Esophagus (tissue), 2 donors: ENCODE results near the gene GRB2. TPM values are rescaled to one million over a fixed set of nuclear protein-coding genes. Genes with fewer than 3 reads are reported as not detected.

Source experiments
- H3K27ac ChIP-seq, 2 donors: one replicate each; pipeline ENCODE4 v1.5.1; 2013; ENCODE audit warnings: low read depth in 2 of 2, mild to moderate bottlenecking in 2 of 2, inconsistent platforms in 1 of 2, low read length in 1 of 2, moderate library complexity in 1 of 2
- H3K27me3 ChIP-seq, 2 donors: one replicate each; pipeline ENCODE4 v1.6.1; 2013; ENCODE audit warnings: low read length in 2 of 2, control low read depth in 1 of 2, mild to moderate bottlenecking in 1 of 2; ENCODE audit not compliant: insufficient read depth in 2 of 2, control insufficient read depth in 1 of 2
- H3K36me3 ChIP-seq, 2 donors: one replicate each; pipeline ENCODE4 v1.6.1; 2013; ENCODE audit warnings: low read length in 1 of 2; ENCODE audit not compliant: control insufficient read depth in 2 of 2, insufficient read depth in 2 of 2
- H3K4me1 ChIP-seq, 2 donors: one replicate each; pipeline ENCODE4 v1.6.1; 2013; ENCODE audit warnings: low read length in 1 of 2; ENCODE audit not compliant: control insufficient read depth in 2 of 2, insufficient read depth in 2 of 2
- H3K4me3 ChIP-seq, 2 donors: one replicate each; pipeline ENCODE4 v1.5.1; 2013; ENCODE audit warnings: low read length in 2 of 2, mild to moderate bottlenecking in 2 of 2, low read depth in 1 of 2, moderate library complexity in 1 of 2
- H3K9me3 ChIP-seq, 2 donors: one replicate each; pipeline ENCODE4 v1.6.1; 2013; ENCODE audit warnings: mild to moderate bottlenecking in 2 of 2, low read depth in 1 of 2, low read length in 1 of 2, moderate library complexity in 1 of 2; ENCODE audit not compliant: control insufficient read depth in 2 of 2, insufficient read depth in 1 of 2
- WGBS, 2 donors: extraction: QIAGEN DNeasy Blood & Tissue Kit; methylation state at CpG; one replicate each; pipeline ENCODE4 v1.1.7; 2013; 5-methylcytosine and 5-hydroxymethylcytosine counted together
- polyA plus RNA-seq, 2 donors: library from polyadenylated mRNA; stranded (reverse); fragments of 200-250 nt; gene quantifications; one replicate each; pipeline ENCODE4 v1.2.3, GENCODE V29; 2013
- donor health status: healthy with polysubstance abuse.
- donor health status: Bipolar disorder and iron deficiency.

GRB2 gene
- polyA plus RNA-seq, 2 donors = 23.2 to 36.6 TPM

DNA sequence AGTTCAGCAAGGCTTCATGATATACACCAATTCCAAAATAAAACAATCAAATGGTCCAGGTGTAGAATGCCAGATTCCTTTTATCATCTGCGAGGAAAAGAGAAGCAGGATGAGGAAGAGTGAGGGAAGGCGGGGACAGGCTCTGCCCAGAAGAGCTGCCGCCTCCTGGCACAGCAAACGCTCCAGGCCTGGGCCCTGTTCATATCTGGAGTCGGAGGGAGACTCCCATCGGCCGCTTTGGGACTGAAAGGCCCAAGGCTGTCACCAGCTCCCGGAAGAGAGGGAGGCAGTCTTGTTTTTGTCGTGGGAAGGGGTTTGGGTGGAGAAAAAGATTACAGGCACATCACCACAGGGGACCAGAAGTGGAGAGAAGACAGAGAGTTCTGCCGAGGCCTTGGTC, 87.3 kb downstream of the GRB2 start:
- no peak overlapping the region for H3K27ac ChIP-seq
- peaks cover 4 to 25% of the 10 kb centered on the region in 2 donors for H3K36me3 ChIP-seq
- no peaks in the 10 kb centered on the region for H3K27me3 ChIP-seq
- 77 to 78% methylated on average over 10 of the region's 10 CpGs for WGBS, 2 donors
- H3K4me3 ChIP-seq = no peak overlapping the region
- H3K4me1 ChIP-seq = no peaks in the 10 kb centered on the region
- no peaks in the 10 kb centered on the region for H3K9me3 ChIP-seq

DNA sequence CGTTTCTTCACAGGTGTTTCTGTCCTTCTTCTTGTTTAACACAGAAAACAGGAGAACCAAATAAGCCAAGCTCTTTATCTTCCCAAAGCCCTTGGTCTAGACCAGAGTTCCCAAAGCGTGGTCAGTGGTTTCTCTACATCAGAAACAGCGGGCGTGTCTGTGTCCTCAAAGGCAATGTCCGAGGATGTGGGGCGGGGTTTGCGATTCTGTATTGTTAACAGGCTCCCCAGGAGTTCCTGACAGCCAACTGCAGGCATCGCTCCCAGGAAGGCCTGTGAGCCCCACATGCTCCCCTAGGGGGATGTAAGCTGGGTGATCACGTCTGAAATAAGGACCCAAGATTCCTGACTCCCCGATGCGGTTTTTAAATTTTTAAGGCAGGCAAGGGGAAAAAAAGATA, 87.8 kb downstream of the GRB2 start:
- H3K27me3 ChIP-seq = no peaks in the 10 kb centered on the region
- no peaks in the 10 kb centered on the region for H3K9me3 ChIP-seq
- H3K27ac ChIP-seq = no peak overlapping the region
- peaks cover 4 to 25% of the 10 kb centered on the region in 2 donors for H3K36me3 ChIP-seq
- no peak overlapping the region for H3K4me3 ChIP-seq
- 76 to 77% methylated on average over 11 of the region's 11 CpGs for WGBS, 2 donors
- no peaks in the 10 kb centered on the region for H3K4me1 ChIP-seq

DNA sequence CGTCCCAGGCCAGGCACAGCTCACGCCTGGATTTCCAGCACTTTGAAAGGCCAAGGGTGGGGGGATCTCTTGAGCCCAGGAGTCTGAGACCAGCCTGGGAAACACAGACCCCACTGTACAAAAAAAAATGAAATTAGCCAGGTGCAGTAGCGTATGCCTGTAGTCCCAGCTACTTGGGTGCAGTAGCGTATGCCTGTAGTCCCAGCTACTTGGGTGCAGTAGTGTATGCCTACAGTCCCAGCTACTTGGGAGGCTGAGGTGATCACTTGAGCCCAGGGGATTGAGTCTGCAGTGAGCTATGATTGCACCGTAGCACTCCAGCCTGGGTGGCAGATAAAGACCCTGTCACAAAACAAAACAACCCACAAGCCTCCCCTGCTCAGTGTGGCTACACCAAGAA, 89.2 kb downstream of the GRB2 start:
- Histone ChIP-seq H3K4me3 (no peak overlapping the region), H3K27ac (no peak overlapping the region), H3K4me1 (no peaks in the 10 kb centered on the region), H3K27me3 (no peaks in the 10 kb centered on the region), H3K36me3 (peaks cover 0 to 19% of the 10 kb centered on the region in 2 donors), H3K9me3 (no peaks in the 10 kb centered on the region)
- WGBS, 2 donors = 78 to 84% methylated on average over 5 of the region's 5 CpGs

DNA sequence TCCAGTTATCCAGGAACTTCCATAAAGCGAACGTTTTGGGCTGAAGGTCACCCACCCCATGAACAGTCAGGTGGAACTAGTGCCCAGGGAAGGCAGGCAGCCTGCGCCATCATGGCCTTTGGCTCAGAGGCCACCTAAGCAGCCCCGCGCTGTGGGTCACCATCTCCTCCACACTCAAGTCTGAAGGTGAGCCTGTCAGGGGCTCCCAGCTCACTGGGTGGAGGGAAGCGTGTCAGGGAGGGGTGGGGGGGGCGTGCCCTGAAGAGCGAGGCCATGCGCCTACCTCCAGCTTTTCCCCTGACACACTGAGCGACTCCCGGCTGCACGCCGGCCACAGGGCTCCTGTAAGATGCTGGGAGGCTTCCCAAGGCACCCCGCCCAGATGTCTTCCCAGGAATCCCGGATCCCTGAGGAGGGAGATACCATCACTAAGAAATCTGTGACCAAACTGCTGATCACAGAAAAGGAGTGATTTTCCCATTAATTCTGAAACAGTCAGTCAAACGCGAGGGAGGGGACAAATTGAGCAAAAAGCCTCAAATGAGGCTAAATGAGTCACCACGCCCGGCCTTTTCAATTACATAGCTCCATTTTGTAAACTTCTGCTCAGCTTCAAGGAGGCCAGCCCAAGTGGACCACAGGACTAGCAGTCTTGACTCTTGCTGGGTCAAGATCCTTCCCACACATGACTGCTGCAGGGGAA, 89.8 kb downstream of the GRB2 start:
- H3K9me3 ChIP-seq = no peaks in the 10 kb centered on the region
- peaks cover 0 to 15% of the 10 kb centered on the region in 2 donors for H3K36me3 ChIP-seq
- WGBS, 2 donors = 80 to 81% methylated on average over 19 of the region's 19 CpGs
- no peaks in the 10 kb centered on the region for H3K27me3 ChIP-seq
- no peaks in the 10 kb centered on the region for H3K4me1 ChIP-seq
- no peak overlapping the region for H3K27ac ChIP-seq
- no peak overlapping the region for H3K4me3 ChIP-seq

DNA sequence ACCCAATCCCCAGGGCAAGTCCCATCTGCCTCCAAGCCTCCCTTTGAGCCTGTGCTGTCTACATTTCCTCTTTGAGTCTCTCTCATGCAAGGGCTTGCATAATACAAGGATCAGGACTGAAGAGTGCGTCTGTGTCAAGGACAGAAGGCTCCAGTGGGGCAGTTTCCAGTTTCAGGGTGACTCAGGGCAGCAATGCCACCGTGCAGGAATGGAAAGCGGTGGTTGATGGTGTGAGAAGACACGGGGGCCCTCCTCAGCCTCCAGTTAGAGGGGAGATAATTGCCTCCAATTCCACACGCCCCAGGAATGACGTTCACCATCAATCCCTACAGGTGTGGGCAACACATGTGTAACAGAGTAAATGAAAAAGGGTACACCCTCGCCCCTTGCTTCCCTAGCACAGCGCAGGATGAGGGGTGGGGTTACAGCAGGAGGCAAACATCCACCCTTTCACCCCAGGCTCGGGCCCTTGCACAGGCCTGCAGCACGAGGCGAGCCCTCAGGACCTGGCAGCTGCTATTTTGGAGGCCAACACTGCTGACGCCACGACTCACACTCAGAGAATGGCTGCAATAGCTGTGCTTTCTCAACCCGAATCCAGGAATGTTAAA, 91.4 kb downstream of the GRB2 start:
- Histone ChIP-seq H3K27me3 (no peaks in the 10 kb centered on the region), H3K9me3 (no peaks in the 10 kb centered on the region), H3K4me1 (peaks cover 2 to 3% of the 10 kb centered on the region in 2 donors), H3K36me3 (peaks cover 0 to 8% of the 10 kb centered on the region in 2 donors), H3K4me3 (no peak overlapping the region), H3K27ac (peak overlapping the region in 1 of 2 donors; percentile 55)
- 63 to 66% methylated on average over 14 of the region's 14 CpGs for WGBS, 2 donors

DNA sequence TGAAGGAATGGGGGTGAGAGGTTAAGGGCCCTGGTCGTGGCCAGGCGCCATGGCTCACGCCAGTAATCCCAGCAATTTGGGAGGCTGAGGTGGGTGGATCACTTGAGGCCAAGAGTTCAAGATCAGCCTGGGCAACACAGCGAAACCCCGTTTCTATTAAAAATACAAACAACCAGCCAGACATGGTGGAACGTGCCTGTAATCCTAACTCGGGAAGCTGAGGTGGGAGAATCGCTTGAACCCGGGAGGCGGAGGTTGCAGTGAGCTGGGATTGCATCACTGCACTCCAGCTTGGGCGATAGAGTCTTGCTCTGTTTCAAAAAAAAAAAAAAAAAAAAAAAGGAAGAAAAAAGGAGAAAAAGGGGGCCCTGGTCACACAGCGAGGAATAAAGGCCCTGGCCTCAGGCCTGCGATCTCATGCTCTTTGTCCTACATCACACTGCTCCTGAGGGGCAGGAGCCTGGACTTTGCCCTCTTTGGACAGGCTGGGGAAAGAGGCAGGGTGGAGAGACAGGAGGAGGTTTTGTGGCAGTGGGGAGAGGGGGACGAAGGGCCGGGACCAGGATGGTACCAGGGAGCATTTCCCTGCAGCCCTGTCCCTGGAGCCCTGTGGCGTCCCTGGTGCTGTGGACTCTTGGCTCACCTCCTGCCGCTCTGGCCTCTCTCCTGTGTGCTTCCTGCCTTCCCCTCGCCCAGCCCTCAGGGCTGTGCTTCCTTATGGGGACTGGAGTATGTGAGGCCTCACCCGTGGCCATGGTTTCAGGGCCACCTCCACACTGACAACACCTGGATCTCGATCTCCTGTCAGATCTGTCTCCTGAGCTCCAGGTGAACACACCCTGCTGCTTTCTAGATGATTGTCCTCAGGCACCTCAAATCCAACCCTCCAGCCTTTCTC, 96.5 kb downstream of the GRB2 start:
- Histone ChIP-seq H3K36me3 (no peaks in the 10 kb centered on the region), H3K4me3 (no peak overlapping the region), H3K27ac (peak overlapping the region in 1 of 2 donors; percentile 3), H3K4me1 (peaks cover 2 to 4% of the 10 kb centered on the region in 2 donors), H3K27me3 (no peaks in the 10 kb centered on the region), H3K9me3 (no peaks in the 10 kb centered on the region)
- 58 to 70% methylated on average over 20 of the region's 20 CpGs for WGBS, 2 donors

DNA sequence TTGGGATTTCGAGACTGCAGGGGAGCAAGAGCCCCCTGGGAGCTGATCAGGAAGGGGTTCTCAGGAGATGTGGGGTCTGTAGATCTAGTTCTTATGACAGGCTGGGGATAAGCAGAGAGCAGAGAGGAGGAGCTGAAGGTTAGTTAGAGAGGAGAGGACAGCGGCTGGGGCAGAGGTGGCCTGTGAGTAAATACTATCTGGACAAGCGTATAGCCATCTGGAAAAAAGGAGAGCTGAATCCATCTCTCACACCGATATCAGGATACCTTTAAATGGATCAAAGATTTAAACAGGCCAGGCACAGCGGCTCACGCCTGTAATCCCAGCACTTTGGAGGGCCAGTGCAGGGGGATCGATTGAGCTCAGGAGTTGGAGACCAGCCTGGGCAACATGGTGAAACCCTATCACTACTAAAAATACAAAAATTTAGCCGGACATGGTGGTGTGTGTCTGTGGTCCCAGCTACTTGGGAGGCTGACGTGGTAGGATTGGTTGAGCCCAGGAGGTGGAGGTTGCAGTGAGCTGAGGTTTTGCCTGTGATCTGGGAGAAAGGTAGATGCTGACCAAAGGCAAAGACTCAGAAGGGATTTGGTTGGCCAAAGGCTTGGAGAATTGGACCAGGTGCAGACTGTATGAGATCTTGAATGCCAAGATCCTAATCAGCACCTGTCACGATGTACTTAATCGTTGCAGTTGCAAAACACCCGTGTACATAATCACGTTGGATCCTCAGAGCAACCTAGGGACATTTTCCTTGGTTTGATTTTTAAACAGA, 97.3 kb downstream of the GRB2 start:
- H3K36me3 ChIP-seq = no peaks in the 10 kb centered on the region
- H3K9me3 ChIP-seq = no peaks in the 10 kb centered on the region
- WGBS, 2 donors = 77 to 85% methylated on average over 13 of the region's 13 CpGs
- no peaks in the 10 kb centered on the region for H3K27me3 ChIP-seq
- no peak overlapping the region for H3K27ac ChIP-seq
- peaks cover 2 to 4% of the 10 kb centered on the region in 2 donors for H3K4me1 ChIP-seq
- no peak overlapping the region for H3K4me3 ChIP-seq

DNA sequence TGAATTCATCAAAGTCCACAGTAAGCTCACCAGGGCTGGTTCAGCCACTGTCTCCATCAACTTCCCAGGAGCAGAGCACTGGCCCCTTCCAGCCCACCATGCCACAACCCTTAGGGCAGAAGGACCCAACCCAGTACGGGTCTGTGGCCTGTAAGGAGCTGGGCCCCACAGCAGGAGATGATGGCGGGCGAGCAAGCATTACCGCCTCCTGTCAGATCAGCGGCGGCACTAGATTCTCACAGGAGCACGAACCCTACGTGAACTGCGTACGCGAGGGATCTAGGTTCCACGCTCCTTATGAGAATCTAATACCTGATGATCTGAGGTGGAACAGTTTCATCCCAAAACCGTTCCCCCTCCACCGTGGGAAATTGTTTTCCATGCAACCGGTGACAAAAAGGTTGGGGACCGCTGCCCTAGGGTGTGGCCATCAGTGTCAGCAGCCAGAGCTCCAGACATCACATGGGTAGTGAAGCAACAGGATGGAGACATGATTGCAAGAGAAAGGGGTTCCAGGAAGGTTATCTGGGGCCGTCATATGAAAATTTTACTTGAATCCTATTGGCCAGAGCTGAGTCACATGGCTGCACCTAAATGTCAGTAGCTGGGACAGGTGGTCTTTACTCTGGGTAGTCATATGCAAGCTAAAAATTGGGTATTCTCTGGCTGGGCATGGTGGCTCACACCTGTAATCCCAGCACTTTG, 103.8 kb downstream of the GRB2 start:
- Histone ChIP-seq H3K4me3 (no peak overlapping the region), H3K9me3 (no peaks in the 10 kb centered on the region), H3K36me3 (no peaks in the 10 kb centered on the region), H3K4me1 (no peaks in the 10 kb centered on the region), H3K27me3 (no peaks in the 10 kb centered on the region), H3K27ac (no peak overlapping the region)
- 87 to 89% methylated on average over 17 of the region's 17 CpGs for WGBS, 2 donors
